ENCODE measurements around the gene MYRFL. TPM values are rescaled to one million over a fixed set of nuclear protein-coding genes. Genes with fewer than 3 reads are reported as not detected.

Gene MYRFL
- total RNA-seq, 1 experiment from 2014 or later, result 0.57 TPM

- Histone ChIP-seq H3K14ac (ENCODE audit: insufficient read depth, low read length) (no peak overlapping the region), H3K27me3 (ENCODE audit: insufficient read depth, low read length) (no peaks in the 10 kb centered on the region), H3K27ac (ENCODE audit: insufficient read length, low read depth, low read length) (no peak overlapping the region), H3K79me2 (ENCODE audit: insufficient read depth, low read length) (no peaks in the 10 kb centered on the region), H3K4me2 (ENCODE audit: insufficient read depth, insufficient read length, low read length) (no peak overlapping the region), H3T11ph (ENCODE audit: low read length) (no peak overlapping the region), H2BK12ac (ENCODE audit: insufficient read length, low read depth, low read length) (no peak overlapping the region), H3K18ac (ENCODE audit: insufficient read length, low read depth, low read length) (no peak overlapping the region), H3K4ac (ENCODE audit: low read depth, low read length) (no peak overlapping the region), H3K56ac (ENCODE audit: insufficient read length, low read depth, low read length) (no peak overlapping the region), H4K8ac (replicated peaks; ENCODE audit: insufficient read length, low read depth, low read length) (no peak overlapping the region), H4K20me1 (ENCODE audit: control insufficient read depth, insufficient read depth, insufficient read length) (no peaks in the 10 kb centered on the region), H4K91ac (ENCODE audit: insufficient read length, low read depth, low read length) (no peak overlapping the region), H3K4me1 (ENCODE audit: insufficient read depth, low read length) (peaks cover 2% of the 10 kb centered on the region; the same call in 1 of the 2 replicates), H4K5ac (ENCODE audit: insufficient read length, low read depth, low read length) (no peak overlapping the region), H3K23ac (ENCODE audit: insufficient read length, low read depth, low read length) (no peak overlapping the region), H3K79me1 (ENCODE audit: insufficient read depth, low read depth, low read length, poor library complexity, severe bottlenecking) (no peaks in the 10 kb centered on the region), H2AFZ (ENCODE audit: low read length) (no peak overlapping the region), H2BK15ac (ENCODE audit: low read depth, low read length) (no peak overlapping the region), H2BK120ac (ENCODE audit: low read depth, low read length, poor library complexity, severe bottlenecking) (no peak overlapping the region), H3K9ac (ENCODE audit: extremely low read depth, insufficient read length, low read length) (no peak overlapping the region), H3K9me3 (ENCODE audit: control insufficient read depth, low read depth, low read length) (no peaks in the 10 kb centered on the region), H3K23me2 (ENCODE audit: insufficient read length, low read depth, low read length, poor library complexity, severe bottlenecking) (no peaks in the 10 kb centered on the region), H2BK20ac (ENCODE audit: low read depth, low read length, poor library complexity, severe bottlenecking) (no peak overlapping the region), H2BK5ac (ENCODE audit: insufficient read length, low read length) (no peak overlapping the region), H2AK5ac (ENCODE audit: insufficient read length, low read length) (no peak overlapping the region)
- no peak overlapping the region for H3K4me3 Mint-ChIP-seq
- peaks cover 25 to 29% of the 10 kb centered on the region in 2 experiments for H3K4me1 Mint-ChIP-seq
- TF ChIP-seq, protein P1, sequence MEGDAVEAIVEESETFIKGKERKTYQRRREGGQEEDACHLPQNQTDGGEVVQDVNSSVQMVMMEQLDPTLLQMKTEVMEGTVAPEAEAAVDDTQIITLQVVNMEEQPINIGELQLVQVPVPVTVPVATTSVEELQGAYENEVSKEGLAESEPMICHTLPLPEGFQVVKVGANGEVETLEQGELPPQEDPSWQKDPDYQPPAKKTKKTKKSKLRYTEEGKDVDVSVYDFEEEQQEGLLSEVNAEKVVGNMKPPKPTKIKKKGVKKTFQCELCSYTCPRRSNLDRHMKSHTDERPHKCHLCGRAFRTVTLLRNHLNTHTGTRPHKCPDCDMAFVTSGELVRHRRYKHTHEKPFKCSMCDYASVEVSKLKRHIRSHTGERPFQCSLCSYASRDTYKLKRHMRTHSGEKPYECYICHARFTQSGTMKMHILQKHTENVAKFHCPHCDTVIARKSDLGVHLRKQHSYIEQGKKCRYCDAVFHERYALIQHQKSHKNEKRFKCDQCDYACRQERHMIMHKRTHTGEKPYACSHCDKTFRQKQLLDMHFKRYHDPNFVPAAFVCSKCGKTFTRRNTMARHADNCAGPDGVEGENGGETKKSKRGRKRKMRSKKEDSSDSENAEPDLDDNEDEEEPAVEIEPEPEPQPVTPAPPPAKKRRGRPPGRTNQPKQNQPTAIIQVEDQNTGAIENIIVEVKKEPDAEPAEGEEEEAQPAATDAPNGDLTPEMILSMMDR (conservative IDR thresholded peaks at IDR 0.05), result no peak
- WGBS (ENCODE audit: extremely low coverage, insufficient read length, low lambda C conversion rate), result no CpG with 5 or more reads among the region's 1 CpG
- peaks cover 2 to 8% (median 5%) of the 10 kb centered on the region in 3 experiments; a peak in 3 of 7 replicates for H3K36me3 Mint-ChIP-seq (ENCODE audit: insufficient read depth in 1 of 3, low read depth in 3 of 3)
- no peak overlapping the region for H3K27ac Mint-ChIP-seq
- DNase-seq, result no peak
- peaks cover 0 to 7% of the 10 kb centered on the region in 2 experiments; a peak in 3 of 5 replicates for H3K9me3 Mint-ChIP-seq
- H3K27me3 Mint-ChIP-seq (ENCODE audit: low read depth), result no peaks in the 10 kb centered on the region
Measured at GRCh38 chr12:69947897-69948296, 122.9 kb downstream of the MYRFL start.
